Ishikawa (cell line): ENCODE results near the gene PRKAR2A.
A peak's percentile ranks its signal among the peaks of the same experiment; 100 is the strongest.

ENCODE experiments used
- CEBPB ChIP-seq: IDR thresholded peaks from 2 replicates; pipeline ENCODE4 v1.6.1; 2012
- CREB1 ChIP-seq: IDR thresholded peaks from 2 replicates; pipeline ENCODE4 v1.6.1; 2012; ENCODE audit warnings: low read depth
- EGR1 ChIP-seq: IDR thresholded peaks from 2 replicates; pipeline ENCODE4 v1.6.1; 2012
- EP300 ChIP-seq: IDR thresholded peaks from 2 replicates; pipeline ENCODE4 v1.6.1; 2012; ENCODE audit warnings: borderline replicate concordance
- FOXM1 ChIP-seq: IDR thresholded peaks from 2 replicates; pipeline ENCODE4 v1.6.1; 2012; ENCODE audit warnings: low read depth, borderline replicate concordance
- NFIC ChIP-seq: IDR thresholded peaks from 2 replicates; pipeline ENCODE4 v1.6.1; 2012
- RAD21 ChIP-seq: IDR thresholded peaks from 2 replicates; pipeline ENCODE4 v1.6.1; 2012; ENCODE audit warnings: low read depth
- TAF1 ChIP-seq: IDR thresholded peaks from 2 replicates; pipeline ENCODE4 v1.6.1; 2012; ENCODE audit warnings: low read depth, mild to moderate bottlenecking
- TCF12 ChIP-seq: IDR thresholded peaks from 2 replicates; pipeline ENCODE4 v1.6.1; 2012; ENCODE audit warnings: low read depth
- TEAD4 ChIP-seq: IDR thresholded peaks from 2 replicates; pipeline ENCODE4 v1.6.1; 2012
- YY1 ChIP-seq: IDR thresholded peaks from 2 replicates; pipeline ENCODE4 v1.6.1; 2012; ENCODE audit warnings: low read depth
- ZBTB7A ChIP-seq: IDR thresholded peaks from 2 replicates; pipeline ENCODE4 v1.6.1; 2012; ENCODE audit warnings: low read depth
- TF ChIP-seq, protein P1 (sequence below): IDR thresholded peaks from 2 replicates; pipeline ENCODE4 v1.6.1; 2012
- TF ChIP-seq, protein P2 (sequence below): IDR thresholded peaks from 2 replicates; pipeline ENCODE4 v1.6.1; 2012; ENCODE audit warnings: low read depth, mild to moderate bottlenecking
- TF ChIP-seq, protein P3 (sequence below): IDR thresholded peaks from 2 replicates; pipeline ENCODE4 v1.6.1; 2012

Gene PRKAR2A

DNA sequence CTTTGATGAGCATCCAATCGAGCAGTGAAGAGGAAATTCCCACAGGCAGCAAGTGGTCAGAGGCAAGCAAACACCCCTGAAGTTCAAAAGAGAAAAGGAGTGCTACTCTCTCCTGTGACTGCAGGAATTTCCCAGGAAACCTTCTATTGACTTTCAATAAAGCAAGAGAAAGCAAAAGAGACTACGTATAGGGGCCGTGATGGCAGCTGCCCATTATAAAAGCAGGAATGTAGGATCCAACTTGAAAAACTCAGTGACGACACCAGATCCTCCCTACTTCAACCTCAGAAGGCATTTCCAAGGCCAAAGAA, 77.5 kb downstream of the PRKAR2A start:
- TF ChIP-seq CEBPB (no peak), TCF12 (no peak), FOXM1 (no peak), YY1 (no peak), ZBTB7A (no peak)
- TF ChIP-seq, protein P1, sequence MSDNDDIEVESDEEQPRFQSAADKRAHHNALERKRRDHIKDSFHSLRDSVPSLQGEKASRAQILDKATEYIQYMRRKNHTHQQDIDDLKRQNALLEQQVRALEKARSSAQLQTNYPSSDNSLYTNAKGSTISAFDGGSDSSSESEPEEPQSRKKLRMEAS, result no peak

DNA sequence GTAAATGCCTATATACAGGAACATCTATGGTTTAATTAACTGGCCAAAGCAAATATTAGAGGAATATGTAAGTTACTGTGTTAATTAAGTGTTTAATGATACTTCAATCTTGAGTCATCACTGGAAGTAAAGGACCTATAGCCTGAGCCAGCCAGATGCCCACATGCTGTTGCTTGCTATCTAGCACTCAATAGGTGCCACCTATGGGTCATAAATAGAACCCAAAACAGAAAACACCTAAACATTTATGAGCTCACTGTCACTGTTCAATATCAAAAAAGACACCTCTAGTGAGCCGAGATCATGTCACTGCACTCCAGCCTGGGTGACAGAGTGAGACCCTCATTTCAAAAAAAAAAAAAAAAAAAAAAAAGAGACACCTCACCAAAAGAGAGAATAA, 82.3 kb downstream of the PRKAR2A start:
- TF ChIP-seq RAD21, result peak; percentile 31; the same call in 1 of the 2 replicates
- no peak for TF ChIP-seq TAF1

DNA sequence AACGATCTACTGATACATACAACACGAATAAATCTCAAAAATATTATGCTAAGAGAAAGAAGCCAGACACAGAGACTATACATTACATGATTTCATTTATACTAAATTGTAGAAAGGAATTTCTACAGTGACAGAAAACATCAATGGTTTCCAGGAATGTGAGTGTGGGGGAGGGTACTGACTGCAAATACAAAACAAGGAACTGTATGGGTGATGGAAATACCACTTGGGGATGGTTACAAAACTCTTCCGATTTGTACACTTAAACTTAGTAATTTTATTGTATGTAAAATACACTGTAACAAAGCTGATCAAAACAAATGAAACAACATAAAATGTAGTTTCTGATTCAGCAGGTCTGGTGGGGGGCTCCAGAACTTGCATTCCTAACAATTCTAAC, 84.9 kb downstream of the PRKAR2A start:
- TF ChIP-seq, protein P2, sequence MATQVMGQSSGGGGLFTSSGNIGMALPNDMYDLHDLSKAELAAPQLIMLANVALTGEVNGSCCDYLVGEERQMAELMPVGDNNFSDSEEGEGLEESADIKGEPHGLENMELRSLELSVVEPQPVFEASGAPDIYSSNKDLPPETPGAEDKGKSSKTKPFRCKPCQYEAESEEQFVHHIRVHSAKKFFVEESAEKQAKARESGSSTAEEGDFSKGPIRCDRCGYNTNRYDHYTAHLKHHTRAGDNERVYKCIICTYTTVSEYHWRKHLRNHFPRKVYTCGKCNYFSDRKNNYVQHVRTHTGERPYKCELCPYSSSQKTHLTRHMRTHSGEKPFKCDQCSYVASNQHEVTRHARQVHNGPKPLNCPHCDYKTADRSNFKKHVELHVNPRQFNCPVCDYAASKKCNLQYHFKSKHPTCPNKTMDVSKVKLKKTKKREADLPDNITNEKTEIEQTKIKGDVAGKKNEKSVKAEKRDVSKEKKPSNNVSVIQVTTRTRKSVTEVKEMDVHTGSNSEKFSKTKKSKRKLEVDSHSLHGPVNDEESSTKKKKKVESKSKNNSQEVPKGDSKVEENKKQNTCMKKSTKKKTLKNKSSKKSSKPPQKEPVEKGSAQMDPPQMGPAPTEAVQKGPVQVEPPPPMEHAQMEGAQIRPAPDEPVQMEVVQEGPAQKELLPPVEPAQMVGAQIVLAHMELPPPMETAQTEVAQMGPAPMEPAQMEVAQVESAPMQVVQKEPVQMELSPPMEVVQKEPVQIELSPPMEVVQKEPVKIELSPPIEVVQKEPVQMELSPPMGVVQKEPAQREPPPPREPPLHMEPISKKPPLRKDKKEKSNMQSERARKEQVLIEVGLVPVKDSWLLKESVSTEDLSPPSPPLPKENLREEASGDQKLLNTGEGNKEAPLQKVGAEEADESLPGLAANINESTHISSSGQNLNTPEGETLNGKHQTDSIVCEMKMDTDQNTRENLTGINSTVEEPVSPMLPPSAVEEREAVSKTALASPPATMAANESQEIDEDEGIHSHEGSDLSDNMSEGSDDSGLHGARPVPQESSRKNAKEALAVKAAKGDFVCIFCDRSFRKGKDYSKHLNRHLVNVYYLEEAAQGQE, result no peak
- TF ChIP-seq EP300 (no peak), TEAD4 (no peak), FOXM1 (no peak), TAF1 (no peak), RAD21 (no peak), TCF12 (no peak), CEBPB (no peak), NFIC (no peak), CREB1 (no peak), YY1 (no peak), EGR1 (no peak), ZBTB7A (no peak)
- TF ChIP-seq, protein P3, sequence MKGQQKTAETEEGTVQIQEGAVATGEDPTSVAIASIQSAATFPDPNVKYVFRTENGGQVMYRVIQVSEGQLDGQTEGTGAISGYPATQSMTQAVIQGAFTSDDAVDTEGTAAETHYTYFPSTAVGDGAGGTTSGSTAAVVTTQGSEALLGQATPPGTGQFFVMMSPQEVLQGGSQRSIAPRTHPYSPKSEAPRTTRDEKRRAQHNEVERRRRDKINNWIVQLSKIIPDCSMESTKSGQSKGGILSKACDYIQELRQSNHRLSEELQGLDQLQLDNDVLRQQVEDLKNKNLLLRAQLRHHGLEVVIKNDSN, result no peak
- TF ChIP-seq, protein P1, result no peak

DNA sequence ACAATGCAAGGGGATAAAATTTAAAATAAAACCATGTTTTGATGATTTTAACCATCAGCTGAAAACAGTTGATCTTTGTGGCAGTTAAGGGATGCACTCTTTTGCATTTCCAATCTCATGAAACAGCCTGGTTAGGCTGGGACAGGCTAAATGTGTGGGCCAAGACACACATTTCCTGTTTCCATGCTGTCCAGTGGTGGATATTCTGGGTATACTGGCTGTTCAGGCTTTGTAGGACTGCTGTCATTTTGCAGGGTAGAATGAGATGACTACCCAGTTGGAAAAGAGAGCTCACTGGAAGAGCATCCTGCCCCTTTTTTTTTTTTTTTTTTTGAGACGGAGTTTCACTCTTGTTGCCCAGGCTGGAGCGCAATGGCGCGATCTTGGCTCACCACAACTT, 88.6 kb downstream of the PRKAR2A start:
- TF ChIP-seq NFIC, result no peak
- TF ChIP-seq EP300, result no peak
- TF ChIP-seq, protein P2, result no peak
- TF ChIP-seq FOXM1, result no peak
- no peak for TF ChIP-seq ZBTB7A
- TF ChIP-seq, protein P3, result no peak
- TF ChIP-seq YY1, result no peak
- no peak for TF ChIP-seq EGR1
- TF ChIP-seq TCF12, result no peak
- no peak for TF ChIP-seq RAD21
- TF ChIP-seq CREB1, result no peak
- no peak for TF ChIP-seq TAF1
- TF ChIP-seq CEBPB, result no peak
- TF ChIP-seq, protein P1, result no peak
- TF ChIP-seq TEAD4, result no peak

DNA sequence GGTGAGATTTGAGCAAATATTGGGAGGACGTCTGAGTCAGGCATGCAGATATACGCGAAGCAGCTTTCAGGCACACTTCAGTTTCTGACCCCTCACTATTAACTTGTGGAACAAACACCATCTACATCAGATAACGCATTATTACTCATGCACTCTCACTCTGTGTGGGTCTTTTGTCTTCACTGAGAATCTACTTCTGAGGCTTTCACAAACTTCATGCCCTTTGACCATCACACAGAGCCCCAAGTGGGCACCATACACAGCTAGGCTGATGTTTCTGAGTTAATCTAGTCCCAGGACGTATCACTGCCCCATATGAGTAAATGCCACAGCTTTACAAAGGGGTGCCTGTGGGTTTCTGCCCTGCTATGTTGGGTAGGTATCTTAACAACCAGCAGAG, 91.0 kb downstream of the PRKAR2A start:
- no peak for TF ChIP-seq ZBTB7A
- TF ChIP-seq TAF1, result no peak
- TF ChIP-seq TCF12, result no peak
- no peak for TF ChIP-seq CREB1
- TF ChIP-seq EP300, result no peak
- TF ChIP-seq EGR1, result no peak
- TF ChIP-seq, protein P3, result no peak
- TF ChIP-seq TEAD4, result no peak
- TF ChIP-seq, protein P2, result no peak
- TF ChIP-seq NFIC, result no peak
- no peak for TF ChIP-seq YY1
- no peak for TF ChIP-seq FOXM1
- TF ChIP-seq CEBPB, result no peak
- TF ChIP-seq, protein P1, result no peak
- no peak for TF ChIP-seq RAD21
